HepG2 (cell line): ENCODE measurements around the gene PTCH1. TPM values are rescaled to one million over a fixed set of nuclear protein-coding genes. Genes with fewer than 3 reads are reported as not detected.
A peak's percentile ranks its signal among the peaks of the same experiment; 100 is the strongest.

Source experiments
- ATAC-seq: fragments of 200-7000 bp; cut with Tn5 transposase; 3 replicates; pipeline ENCODE4 v1.9.1; 2020; ENCODE audit warnings: mild to moderate bottlenecking, moderate library complexity
- BruUV-seq: library from RNA; stranded (reverse); fragments of 400-500 nt; replicated peaks from 2 replicates; lab custom pipeline; 2021; lab: Mats Ljungman, UMichigan
- CTCF ChIA-PET: fragments of 300-600 bp; formaldehyde crosslinking; extraction: SDS; loops from one replicate; lab custom pipeline; 2021; ENCODE audit warnings: low total read pairs, inconsistent platforms, low intra/inter-chr PET ratio; lab: Yijun Ruan, JAX
- POLR2A ChIA-PET: fragments of 350-600 bp; sonication (Branson Sonifier 250); formaldehyde crosslinking; loops from one replicate; lab custom pipeline; 2020; ENCODE audit warnings: antibody characterized with exemption, inconsistent platforms; lab: Yijun Ruan, JAX
- DNase-seq: peaks from one replicate; pipeline ENCODE4 v3.0.0-alpha.2; 2015; ENCODE audit warnings: low spot score
- FAIRE-seq: peaks from 3 replicates; lab custom pipeline; 2011; peaks lifted over from hg19 to GRCh38; lab: Jason Lieb, UNC
- H2AFZ ChIP-seq: one replicate; pipeline ENCODE4 v1.6.1; 2011; ENCODE audit warnings: low read length, inconsistent platforms
- H3K27ac ChIP-seq: fragments of 300-600 bp; 3 replicates; pipeline ENCODE4 v1.8.0; 2011; ENCODE audit warnings: mixed run types, mild to moderate bottlenecking, mixed read lengths, low read length, inconsistent platforms; ENCODE audit not compliant: insufficient read depth; ENCODE audit errors: extremely low read length
- H3K27me3 ChIP-seq, 2 experiments: fragments of 200-600 bp in 1 of 2; 2 replicates in 1 of 2; 3 replicates in 1 of 2; pipeline versions ENCODE4 v1.6.0 to v1.8.0; 2011; ENCODE audit warnings: low read length in 2 of 2, mild to moderate bottlenecking in 2 of 2, moderate library complexity in 2 of 2, inconsistent platforms in 1 of 2; ENCODE audit not compliant: insufficient read depth in 2 of 2, control insufficient read depth in 1 of 2
- H3K36me3 ChIP-seq, 2 experiments: fragments of 200-600 bp in 1 of 2; replicated peaks in 1 of 2; 2 replicates in 1 of 2; 3 replicates in 1 of 2; pipeline versions ENCODE4 v1.5.1 to v1.8.0; 2011; ENCODE audit warnings: low read length in 2 of 2, inconsistent platforms in 1 of 2; ENCODE audit not compliant: insufficient read depth in 2 of 2, control insufficient read depth in 1 of 2
- H3K4me1 ChIP-seq: 2 replicates; pipeline ENCODE4 v1.5.1; 2012; ENCODE audit warnings: low read length, inconsistent platforms; ENCODE audit not compliant: insufficient read depth
- H3K4me2 ChIP-seq: 2 replicates; pipeline ENCODE4 v1.6.0; 2011; ENCODE audit warnings: low read depth, low read length, inconsistent platforms
- H3K4me3 ChIP-seq, 3 experiments: fragments of 200-600 bp in 1 of 3; sonication (generic), shearing (Covaris generic) in 1 of 3; replicated peaks in 1 of 3; 2 replicates each; pipeline ENCODE4 v1.5.1; 2011 to 2016; ENCODE audit warnings: low read length in 3 of 3, inconsistent platforms in 2 of 3, low read depth in 2 of 3, mild to moderate bottlenecking in 2 of 3, control low read depth in 1 of 3, mixed read lengths in 1 of 3; ENCODE audit not compliant: insufficient read depth in 1 of 3
- H3K79me2 ChIP-seq: one replicate; pipeline ENCODE4 v1.6.1; 2011; ENCODE audit warnings: low read length, inconsistent platforms; ENCODE audit not compliant: insufficient read depth
- H3K9ac ChIP-seq: 2 replicates; pipeline ENCODE4 v1.6.0; 2011; ENCODE audit warnings: mild to moderate bottlenecking, low read depth, low read length, inconsistent platforms; ENCODE audit not compliant: insufficient read depth
- H3K9me3 ChIP-seq: 2 replicates; pipeline ENCODE4 v1.5.1; 2012; ENCODE audit warnings: mild to moderate bottlenecking, low read length
- H4K20me1 ChIP-seq: 2 replicates; pipeline ENCODE4 v1.6.0; 2011; ENCODE audit warnings: inconsistent platforms, mild to moderate bottlenecking, low read length, moderate library complexity; ENCODE audit not compliant: insufficient read depth
- ELF3 ChIP-seq: IDR thresholded peaks from 2 replicates; pipeline ENCODE4 v1.6.1; 2016; ENCODE audit warnings: missing genetic modification reagents, missing compliant biosample characterization
- U2AF2 ChIP-seq: fragments of 200-400 bp; formaldehyde crosslinking; IDR thresholded peaks from 2 replicates; pipeline ENCODE4 v1.6.1; 2017; ENCODE audit warnings: low read depth, mild to moderate bottlenecking, low read length
- ZNF33B ChIP-seq: sonication (generic); formaldehyde crosslinking; IDR thresholded peaks from 2 replicates; pipeline ENCODE4 v1.5.1; 2020; ENCODE audit warnings: mild to moderate bottlenecking, missing genetic modification reagents
- WGBS: methylation state at CpG from one replicate; pipeline ENCODE4 v1.1.6; 2017; ENCODE audit warnings: low lambda C conversion rate; 5-methylcytosine and 5-hydroxymethylcytosine counted together
- in situ Hi-C: cut with HindIII; loops from 2 replicates; pipeline ENCODE4 v1.10.0; 2017; ENCODE audit warnings: low pct_unique_long_range_greater_than_20kb; ENCODE audit not compliant: extremely low pct_ligation_motif_present
- intact Hi-C: fragments of 100-400 bp; cut with micrococcal nuclease; formaldehyde crosslinking; loops from one replicate; pipeline ENCODE4 v1.10.0; 2022; ENCODE audit not compliant: unreplicated experiment
- polyA plus RNA-seq, 8 experiments: library from polyadenylated mRNA; depleted of rRNA in 3 of 8; stranded (reverse) in 7 of 8; unstranded in 1 of 8; fragments of >200 nt; fragmentation: Illumina TruSeq in 4 of 8; extraction: Trizol in 4 of 8; gene quantifications; 2 replicates each; pipeline versions ENCODE4 v1.2.1 to v1.2.3, GENCODE V29; 2011 to 2016; ENCODE audit warnings: low read depth in 4 of 8, missing spikeins in 1 of 8, mixed read lengths in 1 of 8; ENCODE audit not compliant: insufficient read depth in 1 of 8
- total RNA-seq, 5 experiments: library from RNA; depleted of rRNA; stranded (reverse); fragments of >200 nt; fragmentation: Illumina TruSeq; extraction: Trizol; gene quantifications; 2 replicates each; pipeline ENCODE4 v1.2.3, GENCODE V29; 2016; ENCODE audit warnings: low read depth in 1 of 5
- TF ChIP-seq, protein P1 (sequence below): sonication (generic); formaldehyde crosslinking; IDR thresholded peaks from 2 replicates; pipeline ENCODE4 v1.5.1; 2020; ENCODE audit warnings: mild to moderate bottlenecking, missing genetic modification reagents, borderline replicate concordance
- TF ChIP-seq, protein P2 (sequence below): sonication (generic); formaldehyde crosslinking; IDR thresholded peaks from 2 replicates; pipeline ENCODE4 v1.4.0; 2020; ENCODE audit warnings: missing genetic modification reagents
- TF ChIP-seq, protein P3 (sequence below): sonication (generic); formaldehyde crosslinking; conservative IDR thresholded peaks from 2 replicates; pipeline ENCODE4 v1.4.0; 2020; ENCODE audit warnings: mild to moderate bottlenecking, missing genetic modification reagents, moderate library complexity

PTCH1 gene
- total and polyA plus RNA-seq, 2 of the 13 experiments (the other 11 are each of a cell fraction or from before 2014, with no cell fraction given) = 2.8 to 3.9 TPM

GRCh38 chr9:95506428-95506677, 10.4 kb downstream of the PTCH1 start (continued):
- TF ChIP-seq, protein P1, sequence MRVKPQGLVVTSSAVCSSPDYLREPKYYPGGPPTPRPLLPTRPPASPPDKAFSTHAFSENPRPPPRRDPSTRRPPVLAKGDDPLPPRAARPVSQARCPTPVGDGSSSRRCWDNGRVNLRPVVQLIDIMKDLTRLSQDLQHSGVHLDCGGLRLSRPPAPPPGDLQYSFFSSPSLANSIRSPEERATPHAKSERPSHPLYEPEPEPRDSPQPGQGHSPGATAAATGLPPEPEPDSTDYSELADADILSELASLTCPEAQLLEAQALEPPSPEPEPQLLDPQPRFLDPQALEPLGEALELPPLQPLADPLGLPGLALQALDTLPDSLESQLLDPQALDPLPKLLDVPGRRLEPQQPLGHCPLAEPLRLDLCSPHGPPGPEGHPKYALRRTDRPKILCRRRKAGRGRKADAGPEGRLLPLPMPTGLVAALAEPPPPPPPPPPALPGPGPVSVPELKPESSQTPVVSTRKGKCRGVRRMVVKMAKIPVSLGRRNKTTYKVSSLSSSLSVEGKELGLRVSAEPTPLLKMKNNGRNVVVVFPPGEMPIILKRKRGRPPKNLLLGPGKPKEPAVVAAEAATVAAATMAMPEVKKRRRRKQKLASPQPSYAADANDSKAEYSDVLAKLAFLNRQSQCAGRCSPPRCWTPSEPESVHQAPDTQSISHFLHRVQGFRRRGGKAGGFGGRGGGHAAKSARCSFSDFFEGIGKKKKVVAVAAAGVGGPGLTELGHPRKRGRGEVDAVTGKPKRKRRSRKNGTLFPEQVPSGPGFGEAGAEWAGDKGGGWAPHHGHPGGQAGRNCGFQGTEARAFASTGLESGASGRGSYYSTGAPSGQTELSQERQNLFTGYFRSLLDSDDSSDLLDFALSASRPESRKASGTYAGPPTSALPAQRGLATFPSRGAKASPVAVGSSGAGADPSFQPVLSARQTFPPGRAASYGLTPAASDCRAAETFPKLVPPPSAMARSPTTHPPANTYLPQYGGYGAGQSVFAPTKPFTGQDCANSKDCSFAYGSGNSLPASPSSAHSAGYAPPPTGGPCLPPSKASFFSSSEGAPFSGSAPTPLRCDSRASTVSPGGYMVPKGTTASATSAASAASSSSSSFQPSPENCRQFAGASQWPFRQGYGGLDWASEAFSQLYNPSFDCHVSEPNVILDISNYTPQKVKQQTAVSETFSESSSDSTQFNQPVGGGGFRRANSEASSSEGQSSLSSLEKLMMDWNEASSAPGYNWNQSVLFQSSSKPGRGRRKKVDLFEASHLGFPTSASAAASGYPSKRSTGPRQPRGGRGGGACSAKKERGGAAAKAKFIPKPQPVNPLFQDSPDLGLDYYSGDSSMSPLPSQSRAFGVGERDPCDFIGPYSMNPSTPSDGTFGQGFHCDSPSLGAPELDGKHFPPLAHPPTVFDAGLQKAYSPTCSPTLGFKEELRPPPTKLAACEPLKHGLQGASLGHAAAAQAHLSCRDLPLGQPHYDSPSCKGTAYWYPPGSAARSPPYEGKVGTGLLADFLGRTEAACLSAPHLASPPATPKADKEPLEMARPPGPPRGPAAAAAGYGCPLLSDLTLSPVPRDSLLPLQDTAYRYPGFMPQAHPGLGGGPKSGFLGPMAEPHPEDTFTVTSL (CRISPR knock-in tag) = no peak
- TF ChIP-seq U2AF2 = no peak
- no peak for TF ChIP-seq ZNF33B
- no peak for TF ChIP-seq ELF3 (CRISPR knock-in tag)

- no peak for FAIRE-seq
- CTCF ChIA-PET = no interaction called here
- peak overlapping the region; percentile 93 for H3K27ac ChIP-seq
- TF ChIP-seq, protein P2, sequence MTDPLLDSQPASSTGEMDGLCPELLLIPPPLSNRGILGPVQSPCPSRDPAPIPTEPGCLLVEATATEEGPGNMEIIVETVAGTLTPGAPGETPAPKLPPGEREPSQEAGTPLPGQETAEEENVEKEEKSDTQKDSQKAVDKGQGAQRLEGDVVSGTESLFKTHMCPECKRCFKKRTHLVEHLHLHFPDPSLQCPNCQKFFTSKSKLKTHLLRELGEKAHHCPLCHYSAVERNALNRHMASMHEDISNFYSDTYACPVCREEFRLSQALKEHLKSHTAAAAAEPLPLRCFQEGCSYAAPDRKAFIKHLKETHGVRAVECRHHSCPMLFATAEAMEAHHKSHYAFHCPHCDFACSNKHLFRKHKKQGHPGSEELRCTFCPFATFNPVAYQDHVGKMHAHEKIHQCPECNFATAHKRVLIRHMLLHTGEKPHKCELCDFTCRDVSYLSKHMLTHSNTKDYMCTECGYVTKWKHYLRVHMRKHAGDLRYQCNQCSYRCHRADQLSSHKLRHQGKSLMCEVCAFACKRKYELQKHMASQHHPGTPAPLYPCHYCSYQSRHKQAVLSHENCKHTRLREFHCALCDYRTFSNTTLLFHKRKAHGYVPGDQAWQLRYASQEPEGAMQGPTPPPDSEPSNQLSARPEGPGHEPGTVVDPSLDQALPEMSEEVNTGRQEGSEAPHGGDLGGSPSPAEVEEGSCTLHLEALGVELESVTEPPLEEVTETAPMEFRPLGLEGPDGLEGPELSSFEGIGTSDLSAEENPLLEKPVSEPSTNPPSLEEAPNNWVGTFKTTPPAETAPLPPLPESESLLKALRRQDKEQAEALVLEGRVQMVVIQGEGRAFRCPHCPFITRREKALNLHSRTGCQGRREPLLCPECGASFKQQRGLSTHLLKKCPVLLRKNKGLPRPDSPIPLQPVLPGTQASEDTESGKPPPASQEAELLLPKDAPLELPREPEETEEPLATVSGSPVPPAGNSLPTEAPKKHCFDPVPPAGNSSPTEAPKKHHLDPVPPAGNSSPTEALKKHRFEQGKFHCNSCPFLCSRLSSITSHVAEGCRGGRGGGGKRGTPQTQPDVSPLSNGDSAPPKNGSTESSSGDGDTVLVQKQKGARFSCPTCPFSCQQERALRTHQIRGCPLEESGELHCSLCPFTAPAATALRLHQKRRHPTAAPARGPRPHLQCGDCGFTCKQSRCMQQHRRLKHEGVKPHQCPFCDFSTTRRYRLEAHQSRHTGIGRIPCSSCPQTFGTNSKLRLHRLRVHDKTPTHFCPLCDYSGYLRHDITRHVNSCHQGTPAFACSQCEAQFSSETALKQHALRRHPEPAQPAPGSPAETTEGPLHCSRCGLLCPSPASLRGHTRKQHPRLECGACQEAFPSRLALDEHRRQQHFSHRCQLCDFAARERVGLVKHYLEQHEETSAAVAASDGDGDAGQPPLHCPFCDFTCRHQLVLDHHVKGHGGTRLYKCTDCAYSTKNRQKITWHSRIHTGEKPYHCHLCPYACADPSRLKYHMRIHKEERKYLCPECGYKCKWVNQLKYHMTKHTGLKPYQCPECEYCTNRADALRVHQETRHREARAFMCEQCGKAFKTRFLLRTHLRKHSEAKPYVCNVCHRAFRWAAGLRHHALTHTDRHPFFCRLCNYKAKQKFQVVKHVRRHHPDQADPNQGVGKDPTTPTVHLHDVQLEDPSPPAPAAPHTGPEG (CRISPR knock-in tag) = peak; percentile 57; the same call in 1 of the 2 replicates
- TF ChIP-seq, protein P3, sequence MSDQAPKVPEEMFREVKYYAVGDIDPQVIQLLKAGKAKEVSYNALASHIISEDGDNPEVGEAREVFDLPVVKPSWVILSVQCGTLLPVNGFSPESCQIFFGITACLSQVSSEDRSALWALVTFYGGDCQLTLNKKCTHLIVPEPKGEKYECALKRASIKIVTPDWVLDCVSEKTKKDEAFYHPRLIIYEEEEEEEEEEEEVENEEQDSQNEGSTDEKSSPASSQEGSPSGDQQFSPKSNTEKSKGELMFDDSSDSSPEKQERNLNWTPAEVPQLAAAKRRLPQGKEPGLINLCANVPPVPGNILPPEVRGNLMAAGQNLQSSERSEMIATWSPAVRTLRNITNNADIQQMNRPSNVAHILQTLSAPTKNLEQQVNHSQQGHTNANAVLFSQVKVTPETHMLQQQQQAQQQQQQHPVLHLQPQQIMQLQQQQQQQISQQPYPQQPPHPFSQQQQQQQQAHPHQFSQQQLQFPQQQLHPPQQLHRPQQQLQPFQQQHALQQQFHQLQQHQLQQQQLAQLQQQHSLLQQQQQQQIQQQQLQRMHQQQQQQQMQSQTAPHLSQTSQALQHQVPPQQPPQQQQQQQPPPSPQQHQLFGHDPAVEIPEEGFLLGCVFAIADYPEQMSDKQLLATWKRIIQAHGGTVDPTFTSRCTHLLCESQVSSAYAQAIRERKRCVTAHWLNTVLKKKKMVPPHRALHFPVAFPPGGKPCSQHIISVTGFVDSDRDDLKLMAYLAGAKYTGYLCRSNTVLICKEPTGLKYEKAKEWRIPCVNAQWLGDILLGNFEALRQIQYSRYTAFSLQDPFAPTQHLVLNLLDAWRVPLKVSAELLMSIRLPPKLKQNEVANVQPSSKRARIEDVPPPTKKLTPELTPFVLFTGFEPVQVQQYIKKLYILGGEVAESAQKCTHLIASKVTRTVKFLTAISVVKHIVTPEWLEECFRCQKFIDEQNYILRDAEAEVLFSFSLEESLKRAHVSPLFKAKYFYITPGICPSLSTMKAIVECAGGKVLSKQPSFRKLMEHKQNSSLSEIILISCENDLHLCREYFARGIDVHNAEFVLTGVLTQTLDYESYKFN (CRISPR knock-in tag) = peak; percentile 15; the same call in 1 of the 2 replicates
These were observed 10.9 kb downstream of the PTCH1 start for GRCh38 chr9:95505717-95506427.

More at GRCh38 chr9:95505717-95506427, 10.9 kb downstream of the PTCH1 start:
- no TSS peak for BruUV-seq
- Histone ChIP-seq H3K4me2 (peak overlapping the region; percentile 95), H3K4me3 (peak overlapping the region; percentile 80 to 93 (median 82)), H4K20me1 (peaks cover 17% of the 10 kb centered on the region; the same call in 1 of the 2 replicates), H3K4me1 (peaks cover 28% of the 10 kb centered on the region), H2AFZ (no peak overlapping the region), H3K9me3 (no peaks in the 10 kb centered on the region), H3K9ac (peak overlapping the region; percentile 85), H3K36me3 (peaks cover 0 to 1% of the 10 kb centered on the region in 2 experiments; a peak in 1 of 5 replicates), H3K27me3 (no peaks in the 10 kb centered on the region; a peak in 1 of 5 replicates), H3K79me2 (peaks cover 33% of the 10 kb centered on the region)
- WGBS = 2% methylated on average over 24 of the region's 81 CpGs
- in situ Hi-C loops = no loop called here
- DNase-seq (peak; percentile 70), ATAC-seq (peak; percentile 11)
- POLR2A ChIA-PET = interaction anchor here (1.2 to 1.4 kb wide), 2 partner anchors 80 to 369 kb away, joined by 3 to 5 read pairs; partner anchors contain the start of gene ERCC6L2
- intact Hi-C loops = loop anchor here (2.0 kb wide), 1 partner anchor 73 kb away; no protein-coding TSS in a partner anchor
